PC-3 (cell line): ENCODE results near the gene GNB3. TPM values are rescaled to one million over a fixed set of nuclear protein-coding genes. Genes with fewer than 3 reads are reported as not detected.
"Not testable (repeated sequence)": the region's sequence is repeated elsewhere in the genome, so short reads cannot be mapped to it uniquely, and the experiment has no call there.

Experiments
- ATAC-seq: fragments of 200-7000 bp; cut with Tn5 transposase; 2 replicates; pipeline ENCODE4 v1.9.1; 2020; ENCODE audit warnings: mild to moderate bottlenecking, moderate library complexity
- BruUV-seq: library from RNA; stranded (reverse); fragments of 400-500 nt; replicated peaks from 2 replicates; lab custom pipeline; 2021; lab: Mats Ljungman, UMichigan
- CTCF ChIA-PET: fragments of 300-600 bp; sonication (Branson Sonifier 250); formaldehyde crosslinking; loops from one replicate; lab custom pipeline; 2022; ENCODE audit warnings: antibody characterized with exemption; lab: Charles Lee
- POLR2A ChIA-PET: fragments of 300-600 bp; sonication (Branson Sonifier 250); formaldehyde crosslinking; loops from one replicate; lab custom pipeline; 2022; ENCODE audit warnings: antibody characterized with exemption; ENCODE audit not compliant: unreplicated experiment; lab: Charles Lee
- DNase-seq: peaks from one replicate; pipeline ENCODE4 v3.0.0-alpha.2; 2015
- H2AFZ ChIP-seq: fragments of 300-600 bp; sonication (generic); 2 replicates; pipeline ENCODE4 v1.6.0; 2016; ENCODE audit warnings: antibody characterized with exemption, low read length
- H3F3A ChIP-seq: fragments of 300-600 bp; sonication (generic); one replicate; pipeline ENCODE4 v1.6.0; 2017; ENCODE audit warnings: antibody characterized with exemption, low read length, control low read depth, mild to moderate bottlenecking; ENCODE audit not compliant: unreplicated experiment
- H3K27ac ChIP-seq: fragments of 300-600 bp; sonication (generic); 2 replicates; pipeline ENCODE4 v1.5.1; 2016; ENCODE audit warnings: mild to moderate bottlenecking, low read length
- H3K27me3 ChIP-seq: fragments of 300-600 bp; sonication (generic); 2 replicates; pipeline ENCODE4 v1.6.1; 2016; ENCODE audit warnings: low read length, mixed read lengths
- H3K36me3 ChIP-seq: fragments of 300-600 bp; sonication (generic); 2 replicates; pipeline ENCODE4 v1.6.1; 2016; ENCODE audit warnings: low read depth, mixed run types, low read length, mixed read lengths
- H3K4me1 ChIP-seq: fragments of 300-600 bp; sonication (generic); 2 replicates; pipeline ENCODE4 v1.5.1; 2016; ENCODE audit warnings: low read length; ENCODE audit not compliant: insufficient read depth
- H3K4me2 ChIP-seq: fragments of 300-600 bp; sonication (generic); 2 replicates; pipeline ENCODE4 v1.6.0; 2016; ENCODE audit warnings: low read length
- H3K4me3 ChIP-seq: fragments of 300-600 bp; sonication (generic); 2 replicates; pipeline ENCODE4 v1.5.1; 2016; ENCODE audit warnings: mild to moderate bottlenecking, low read length, mixed read lengths
- H3K79me2 ChIP-seq: fragments of 300-600 bp; sonication (generic); 2 replicates; pipeline ENCODE4 v1.6.1; 2017; ENCODE audit warnings: low read length, mixed read lengths
- H3K9ac ChIP-seq: fragments of 300-600 bp; sonication (generic); 2 replicates; pipeline ENCODE4 v1.6.0; 2016; ENCODE audit warnings: mild to moderate bottlenecking, low read length
- H3K9me2 ChIP-seq: fragments of 300-600 bp; sonication (generic); replicated peaks from 2 replicates; pipeline ENCODE4 v1.6.1; 2016; ENCODE audit warnings: mixed run types, low read length, mixed read lengths
- H3K9me3 ChIP-seq: fragments of 300-600 bp; sonication (generic); 2 replicates; pipeline ENCODE4 v1.6.1; 2016; ENCODE audit warnings: low read length, mixed read lengths
- H4K20me1 ChIP-seq: fragments of 300-600 bp; sonication (generic); 2 replicates; pipeline ENCODE4 v1.6.1; 2016; ENCODE audit warnings: low read length, mixed read lengths
- CTCF ChIP-seq: fragments of 300-600 bp; sonication (generic); conservative IDR thresholded peaks from 2 replicates; pipeline ENCODE4 v1.5.1; 2017; ENCODE audit warnings: antibody characterized with exemption, low read depth, mild to moderate bottlenecking, low read length
- EZH2 ChIP-seq: fragments of 300-600 bp; sonication (generic); IDR thresholded peaks from one replicate; pipeline ENCODE4 v1.6.1; 2017; ENCODE audit warnings: antibody characterized with exemption, mild to moderate bottlenecking, low read length; ENCODE audit not compliant: unreplicated experiment
- EZH2phosphoT487 ChIP-seq: fragments of 300-600 bp; sonication (generic); IDR thresholded peaks from 2 replicates; pipeline ENCODE4 v1.6.1; 2018; ENCODE audit warnings: mild to moderate bottlenecking, antibody characterized with exemption, low read length, borderline replicate concordance
- intact Hi-C: fragments of 100-400 bp; cut with micrococcal nuclease; formaldehyde crosslinking; loops from 2 replicates; pipeline ENCODE4 v1.9.0; 2023
- total RNA-seq: library from RNA; depleted of rRNA; stranded (reverse); fragments of >200 nt; gene quantifications from 2 replicates; pipeline ENCODE4 v1.2.3, GENCODE V29; 2014

GNB3 gene
- total RNA-seq, 1 experiment from 2014 or later, result not detected

DNA sequence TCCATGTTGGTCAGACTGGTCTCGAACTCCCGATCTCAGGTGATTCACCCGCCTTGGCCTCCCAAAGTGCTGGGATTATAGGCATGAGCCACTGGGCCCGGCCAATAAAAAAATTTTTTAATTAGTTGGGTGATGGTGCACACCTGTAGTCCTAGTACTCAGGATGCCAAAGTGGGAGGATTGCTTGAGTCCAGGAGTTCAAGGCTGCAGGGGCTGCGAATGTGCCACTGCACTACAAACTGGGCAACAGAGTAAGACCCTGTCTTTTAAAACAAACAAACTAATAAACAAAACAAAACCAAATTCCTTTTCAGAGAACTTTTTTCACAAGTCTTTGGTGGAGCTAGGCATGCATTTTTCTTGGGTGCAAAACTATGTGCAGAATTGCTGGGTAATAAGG lies 42.5 kb downstream of the GNB3 start:
- Histone ChIP-seq H3K27ac (no peak overlapping the region), H4K20me1 (no peaks in the 10 kb centered on the region), H3K4me2 (no peak overlapping the region), H3K27me3 (no peaks in the 10 kb centered on the region), H3K9me3 (no peaks in the 10 kb centered on the region), H3K4me1 (peaks cover 5% of the 10 kb centered on the region; the same call in 1 of the 2 replicates), H3K9ac (no peak overlapping the region), H2AFZ (no peak overlapping the region), H3K79me2 (no peaks in the 10 kb centered on the region), H3F3A (no peaks in the 10 kb centered on the region), H3K9me2 (no peaks in the 10 kb centered on the region), H3K36me3 (no peaks in the 10 kb centered on the region), H3K4me3 (no peak overlapping the region)
- no peak for TF ChIP-seq EZH2
- TF ChIP-seq EZH2phosphoT487, result no peak
- TF ChIP-seq CTCF, result no peak
- intact Hi-C loops, result no loop called here
- DNase-seq (no peak), ATAC-seq (no peak)
- no TSS peak for BruUV-seq
- CTCF ChIA-PET, result no interaction called here
- POLR2A ChIA-PET, result no interaction called here

- Histone ChIP-seq H3K27me3 (no peaks in the 10 kb centered on the region), H3K9me2 (no peaks in the 10 kb centered on the region), H3K27ac (no peak overlapping the region), H3K4me1 (peaks cover 5% of the 10 kb centered on the region; the same call in 1 of the 2 replicates), H3K9me3 (no peaks in the 10 kb centered on the region), H3K79me2 (no peaks in the 10 kb centered on the region), H2AFZ (no peak overlapping the region), H3K4me2 (no peak overlapping the region), H3F3A (no peaks in the 10 kb centered on the region), H4K20me1 (no peaks in the 10 kb centered on the region), H3K36me3 (no peaks in the 10 kb centered on the region), H3K9ac (no peak overlapping the region), H3K4me3 (no peak overlapping the region)
- ChIA-PET POLR2A (no interaction called here), CTCF (no interaction called here)
- BruUV-seq, result no TSS peak
- ATAC-seq, result no peak
- intact Hi-C loops, result no loop called here
- no peak for DNase-seq
- TF ChIP-seq CTCF (no peak), EZH2phosphoT487 (no peak), EZH2 (no peak)
These were observed 43.0 kb downstream of the GNB3 start for GRCh38 chr12:6883683-6884082.

GRCh38 chr12:6884539-6884938 lies 43.8 kb downstream of the GNB3 start:
- peaks cover 5% of the 10 kb centered on the region; the same call in 1 of the 2 replicates for H3K4me1 ChIP-seq
- CTCF ChIA-PET, result no interaction called here
- intact Hi-C loops, result no loop called here
- POLR2A ChIA-PET, result no interaction called here
- no peaks in the 10 kb centered on the region for H3K79me2 ChIP-seq
- no TSS peak for BruUV-seq
- H3K9ac ChIP-seq, result no peak overlapping the region
- no peaks in the 10 kb centered on the region for H4K20me1 ChIP-seq
- DNase-seq (no peak), ATAC-seq (no peak)
- H3K9me3 ChIP-seq, result no peaks in the 10 kb centered on the region
- no peaks in the 10 kb centered on the region for H3K9me2 ChIP-seq
- no peaks in the 10 kb centered on the region for H3K27me3 ChIP-seq
- no peaks in the 10 kb centered on the region for H3K36me3 ChIP-seq
- no peak overlapping the region for H3K27ac ChIP-seq
- H3K4me3 ChIP-seq, result no peak overlapping the region
- H2AFZ ChIP-seq, result no peak overlapping the region
- TF ChIP-seq CTCF (no peak), EZH2 (no peak), EZH2phosphoT487 (no peak)
- H3K4me2 ChIP-seq, result no peak overlapping the region
- H3F3A ChIP-seq, result no peaks in the 10 kb centered on the region

DNA sequence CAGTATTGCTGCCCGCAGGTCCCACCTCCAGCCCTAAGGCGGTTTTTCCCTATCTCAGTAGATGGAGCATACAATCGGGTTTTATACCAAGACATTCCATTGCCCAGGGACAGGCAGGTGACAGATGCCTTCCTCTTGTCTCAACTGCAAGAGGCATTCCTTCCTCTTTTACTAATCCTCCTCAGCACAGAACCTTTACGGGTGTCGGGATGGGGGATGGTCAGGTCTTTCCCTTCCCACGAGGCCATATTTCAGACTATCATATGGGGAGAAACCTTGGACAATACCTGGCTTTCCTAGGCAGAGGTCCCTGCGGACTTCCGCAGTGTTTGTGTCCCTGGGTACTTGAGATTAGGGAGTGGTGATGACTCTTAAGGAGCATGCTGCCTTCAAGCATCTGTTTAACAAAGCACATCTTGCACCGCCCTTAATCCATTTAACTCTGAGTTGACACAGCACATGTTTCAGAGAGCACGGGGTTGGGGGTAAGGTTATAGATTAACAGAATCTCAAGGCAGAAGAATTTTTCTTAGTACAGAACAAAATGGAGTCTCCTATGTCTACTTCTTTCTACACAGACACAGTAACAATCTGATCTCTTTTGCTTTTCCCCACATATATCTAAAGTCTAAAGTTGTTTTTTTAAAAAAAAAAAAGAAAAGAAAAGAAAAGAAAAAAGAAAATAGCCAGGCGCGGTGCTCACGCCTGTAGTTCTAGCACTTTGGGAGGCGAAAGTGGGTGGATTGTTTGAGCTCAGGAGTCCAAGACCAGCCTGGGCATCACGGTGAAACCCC lies 45.7 kb downstream of the GNB3 start:
- H3K27ac ChIP-seq, CTCF ChIA-PET, intact Hi-C loops: not testable (repeated sequence)

More for the DNA sequence above, 45.7 kb downstream of the GNB3 start:
- H3K79me2 ChIP-seq, H3K9me2 ChIP-seq, POLR2A ChIA-PET, DNase-seq, H3F3A ChIP-seq, H3K9me3 ChIP-seq, H3K4me1 ChIP-seq, H4K20me1 ChIP-seq, H3K4me2 ChIP-seq, H3K36me3 ChIP-seq, BruUV-seq, H3K27me3 ChIP-seq, ATAC-seq, H2AFZ ChIP-seq, H3K9ac ChIP-seq, H3K4me3 ChIP-seq: not testable (repeated sequence)
